SK-MEL-5 (cell line): ENCODE results near the gene EXOC4. TPM values are rescaled to one million over a fixed set of nuclear protein-coding genes. Genes with fewer than 3 reads are reported as not detected.
"Not testable (repeated sequence)": the region's sequence is repeated elsewhere in the genome, so short reads cannot be mapped to it uniquely, and the experiment has no call there.

Experiments
- DNase-seq: peaks from one replicate; pipeline ENCODE4 v3.0.0-alpha.2; 2016; ENCODE audit warnings: low read depth, low spot score
- in situ Hi-C: cut with HindIII; loops from 2 replicates; pipeline ENCODE4 v1.10.0; 2016; ENCODE audit warnings: low sequenced_read_pairs, high pct_unique_total_duplicates, low pct_unique_long_range_greater_than_20kb
- polyA plus RNA-seq, 2 experiments: library from polyadenylated mRNA; depleted of rRNA; stranded (reverse); fragments of >200 nt; gene quantifications; 2 replicates each; pipeline ENCODE4 v1.2.3, GENCODE V29; 2015
- total RNA-seq: library from RNA; depleted of rRNA; stranded (reverse); fragments of >200 nt; shearing (Covaris generic); gene quantifications from 2 replicates; pipeline ENCODE4 v1.2.3, GENCODE V29; 2014; rRNA removed

EXOC4 gene
- total RNA-seq = 62.0 and 70.3 TPM in 2 replicates
- 35.5 and 51.6 TPM in 2 replicates for polyA plus RNA-seq (2015; cell fraction: cytosol; rRNA removed)
- polyA plus RNA-seq (2015; cell fraction: nucleus; rRNA removed) = 25.4 and 30.6 TPM in 2 replicates

- DNase-seq = peak; percentile 100
- in situ Hi-C loops = no loop called here
Observed at GRCh38 chr7:133252858-133253518, at the start of gene EXOC4. Gene EXOC4, plus strand, starts transcription at chr7:133253078.

GRCh38 chr7:133203490-133203889 is 49.4 kb upstream of the EXOC4 start:
- in situ Hi-C loops = no loop called here

GRCh38 chr7:133207687-133208086 is 45.2 kb upstream of the EXOC4 start:
- DNase-seq = peak; percentile 64
- in situ Hi-C loops = no loop called here

More at GRCh38 chr7:133203490-133203889, 49.4 kb upstream of the EXOC4 start:
- DNase-seq = no peak

- in situ Hi-C loops, DNase-seq: not testable (repeated sequence)
Observed at GRCh38 chr7:133210817-133211216, 42.1 kb upstream of the EXOC4 start.

- DNase-seq, in situ Hi-C loops: not testable (repeated sequence)
Observed at GRCh38 chr7:133213772-133214171, 39.1 kb upstream of the EXOC4 start.

GRCh38 chr7:133217773-133218172 is 35.1 kb upstream of the EXOC4 start:
- DNase-seq = no peak
- in situ Hi-C loops = no loop called here

GRCh38 chr7:133230591-133231194 is 22.2 kb upstream of the EXOC4 start:
- DNase-seq = peak; percentile 80
- in situ Hi-C loops = no loop called here

GRCh38 chr7:133233142-133233541 is 19.7 kb upstream of the EXOC4 start:
- in situ Hi-C loops = no loop called here

GRCh38 chr7:133234961-133235875 is 17.7 kb upstream of the EXOC4 start:
- in situ Hi-C loops = no loop called here
- DNase-seq = peak; percentile 46

More at GRCh38 chr7:133233142-133233541, 19.7 kb upstream of the EXOC4 start:
- no peak for DNase-seq

- in situ Hi-C loops = no loop called here
- DNase-seq = no peak
Observed at GRCh38 chr7:133237545-133237944, 15.3 kb upstream of the EXOC4 start.

GRCh38 chr7:133240302-133240701 is 12.6 kb upstream of the EXOC4 start:
- DNase-seq = no peak
- in situ Hi-C loops = no loop called here

- in situ Hi-C loops = no loop called here
- no peak for DNase-seq
Observed at GRCh38 chr7:133246558-133246957, 6.3 kb upstream of the EXOC4 start.

- no peak for DNase-seq
Observed at GRCh38 chr7:133248901-133249300, 4.0 kb upstream of the EXOC4 start.

GRCh38 chr7:133252506-133252857 is 396 bp upstream of the EXOC4 start:
- in situ Hi-C loops = no loop called here
- no peak for DNase-seq

More at GRCh38 chr7:133248901-133249300, 4.0 kb upstream of the EXOC4 start:
- in situ Hi-C loops = no loop called here

- in situ Hi-C loops = no loop called here
- peak; percentile 23 for DNase-seq
Observed at GRCh38 chr7:133253519-133253875, 619 bp downstream of the EXOC4 start.

- in situ Hi-C loops = no loop called here
- no peak for DNase-seq
Observed at GRCh38 chr7:133255486-133255885, 2.6 kb downstream of the EXOC4 start.

- in situ Hi-C loops = no loop called here
- DNase-seq = no peak
Observed at GRCh38 chr7:133258174-133258573, 5.3 kb downstream of the EXOC4 start.

GRCh38 chr7:133265821-133266220 is 12.9 kb downstream of the EXOC4 start:
- no peak for DNase-seq
- in situ Hi-C loops = no loop called here
